A549 (cell line): ENCODE data around the gene BBS9. TPM values are rescaled to one million over a fixed set of nuclear protein-coding genes. Genes with fewer than 3 reads are reported as not detected.
"Not testable (repeated sequence)": the region's sequence is repeated elsewhere in the genome, so short reads cannot be mapped to it uniquely, and the experiment has no call there.

Experiments used
- ATAC-seq, 2 experiments: fragments of 200-7000 bp in 1 of 2; fragments of >200 bp in 1 of 2; cut with Nextera tagmentation in 1 of 2; cut with Tn5 transposase in 1 of 2; 3 replicates each; pipeline versions ENCODE4 v1.8.0 to v1.9.1; 2018 to 2020; ENCODE audit warnings: mild to moderate bottlenecking in 1 of 2, moderate library complexity in 1 of 2
- CTCF ChIA-PET: fragments of 300-600 bp; sonication (Branson Sonifier 250); formaldehyde crosslinking; extraction: SDS; loops from one replicate; lab custom pipeline; 2021; ENCODE audit warnings: antibody characterized with exemption, inconsistent platforms; lab: Yijun Ruan, JAX
- POLR2A ChIA-PET: fragments of 350-600 bp; formaldehyde crosslinking; extraction: SDS; loops from one replicate; lab custom pipeline; 2021; ENCODE audit warnings: antibody characterized with exemption, inconsistent platforms; lab: Yijun Ruan, JAX
- DNase-seq, 2 experiments: peaks; one replicate each; pipeline versions ENCODE4 v3.0.0 to v3.0.0-alpha.2; 2011 to 2016; ENCODE audit warnings: low read depth in 1 of 2, low spot score in 1 of 2
- FAIRE-seq: peaks from 2 replicates; lab custom pipeline; 2011; peaks lifted over from hg19 to GRCh38; lab: Jason Lieb, UNC
- H3K27ac ChIP-seq, 2 experiments: fragments of >200 bp; sonication (Bioruptor Twin); formaldehyde crosslinking; 3 replicates each; pipeline ENCODE4 v1.5.1; 2016 to 2017
- H3K4me1 ChIP-seq: fragments of >200 bp; sonication (Bioruptor Twin); formaldehyde crosslinking; 3 replicates; pipeline ENCODE4 v1.6.1; 2016
- H3K4me2 ChIP-seq: fragments of >200 bp; sonication (Bioruptor Twin); formaldehyde crosslinking; 3 replicates; pipeline ENCODE4 v1.6.1; 2016
- H3K4me3 ChIP-seq: fragments of >200 bp; sonication (Bioruptor Twin); formaldehyde crosslinking; 3 replicates; pipeline ENCODE4 v1.5.1; 2016
- H3K9me3 ChIP-seq: fragments of >200 bp; sonication (Bioruptor Twin); formaldehyde crosslinking; 3 replicates; pipeline ENCODE4 v1.6.1; 2016
- CBX8 ChIP-seq: fragments of 200-600 bp; sonication (generic); IDR thresholded peaks from 2 replicates; pipeline ENCODE4 v1.6.1; 2016
- FOSL2 ChIP-seq, 2 experiments: fragments of 450-650 bp in 1 of 2; fragments of >200 bp in 1 of 2; sonication (Bioruptor Twin) in 1 of 2; formaldehyde crosslinking; IDR thresholded peaks; 2 replicates each; pipeline versions ENCODE4 v1.5.0 to v1.6.1; 2016 to 2020; ENCODE audit warnings: mild to moderate bottlenecking in 1 of 2, moderate library complexity in 1 of 2
- MYC ChIP-seq: IDR thresholded peaks from 2 replicates; pipeline ENCODE4 v1.6.1; 2012; ENCODE audit warnings: mild to moderate bottlenecking, inconsistent platforms, low read length, improper control_type of control experiment, borderline replicate concordance
- NFE2L2 ChIP-seq: fragments of 150-350 bp; conservative IDR thresholded peaks from 2 replicates; pipeline ENCODE4 v1.6.1; 2014; ENCODE audit warnings: low read length
- PHF8 ChIP-seq: fragments of 200-600 bp; sonication (generic); IDR thresholded peaks from 2 replicates; pipeline ENCODE4 v1.6.1; 2016; ENCODE audit warnings: low read depth, mild to moderate bottlenecking, antibody characterized with exemption, moderate library complexity, borderline replicate concordance
- RNF2 ChIP-seq: fragments of 200-600 bp; sonication (generic); IDR thresholded peaks from 2 replicates; pipeline ENCODE4 v1.6.1; 2016; ENCODE audit warnings: low read depth, mild to moderate bottlenecking, antibody characterized with exemption, moderate library complexity, borderline replicate concordance
- SREBF2 ChIP-seq: fragments of 450-650 bp; IDR thresholded peaks from 2 replicates; pipeline ENCODE4 v1.6.1; 2014; ENCODE audit warnings: mild to moderate bottlenecking, moderate library complexity
- TP53 ChIP-seq: fragments of 250-450 bp; sonication (Bioruptor Pico); IDR thresholded peaks from 2 replicates; pipeline ENCODE4 v1.5.0; 2021; ENCODE audit warnings: mild to moderate bottlenecking, moderate library complexity
- ZNF302 ChIP-seq: fragments of 250-450 bp; sonication (Bioruptor Pico); IDR thresholded peaks from 2 replicates; pipeline ENCODE4 v1.9.0; 2021; ENCODE audit warnings: inconsistent platforms, mild to moderate bottlenecking, moderate library complexity
- WGBS: methylation state at CpG from one replicate; pipeline ENCODE4 v1.1.6; 2017; ENCODE audit errors: missing lambda C conversion rate; 5-methylcytosine and 5-hydroxymethylcytosine counted together
- polyA plus RNA-seq, 4 experiments: library from polyadenylated mRNA; depleted of rRNA in 3 of 4; stranded (reverse); fragments of >200 nt; fragmentation: RNase III in 1 of 4; extraction: RNeasy Plus Mini Kit Qiagen cat#74134 plus additional on column Dnase treatment in 1 of 4; gene quantifications; 2 replicates in 3 of 4; 3 replicates in 1 of 4; pipeline ENCODE4 v1.2.3, GENCODE V29; 2011 to 2017
- TF ChIP-seq, protein P1 (sequence below): IDR thresholded peaks from 2 replicates; pipeline ENCODE4 v1.6.1; 2012
- TF ChIP-seq, protein P2 (sequence below): fragments of 150-350 bp; IDR thresholded peaks from 2 replicates; pipeline ENCODE4 v1.6.1; 2014; ENCODE audit warnings: low read depth, mild to moderate bottlenecking, low read length
- TF ChIP-seq, protein P3 (sequence below): fragments of >200 bp; sonication (Bioruptor Twin); formaldehyde crosslinking; IDR thresholded peaks from 3 replicates; pipeline ENCODE4 v1.6.1; 2016

The BBS9 gene
- polyA plus RNA-seq, 2 of the 4 experiments (the other 2 are of a cell fraction): 8.3 to 9.1 TPM

DNA sequence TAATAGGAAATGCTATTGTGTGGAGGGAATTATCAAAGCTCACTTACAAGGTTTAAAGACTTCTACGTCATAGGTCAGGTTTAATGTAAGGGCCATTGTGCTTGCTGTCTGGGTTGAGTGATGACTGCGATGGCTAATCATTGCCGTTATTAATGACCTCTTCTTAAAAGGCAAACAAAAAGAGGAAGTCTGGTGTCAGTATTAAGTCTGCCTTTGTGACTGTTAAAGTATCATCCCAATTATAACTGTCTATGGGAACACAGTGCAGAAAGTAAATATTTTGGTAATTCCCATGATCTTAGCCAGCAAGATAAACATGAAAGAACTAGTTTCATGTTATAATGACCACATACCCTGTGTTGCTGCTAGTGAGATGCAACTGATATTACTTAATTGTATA is 382.4 kb downstream of the BBS9 start:
- POLR2A ChIA-PET: no interaction called here
- TF ChIP-seq ZNF302 (CRISPR knock-in tag) (no peak), FOSL2 (IDR thresholded peaks at IDR 0.05) (no peak), FOSL2 (CRISPR knock-in tag; IDR thresholded peaks at IDR 0.05) (no peak), PHF8 (no peak), TP53 (CRISPR knock-in tag) (no peak)
- TF ChIP-seq, protein P1, sequence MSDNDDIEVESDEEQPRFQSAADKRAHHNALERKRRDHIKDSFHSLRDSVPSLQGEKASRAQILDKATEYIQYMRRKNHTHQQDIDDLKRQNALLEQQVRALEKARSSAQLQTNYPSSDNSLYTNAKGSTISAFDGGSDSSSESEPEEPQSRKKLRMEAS: no peak
- TF ChIP-seq, protein P2, sequence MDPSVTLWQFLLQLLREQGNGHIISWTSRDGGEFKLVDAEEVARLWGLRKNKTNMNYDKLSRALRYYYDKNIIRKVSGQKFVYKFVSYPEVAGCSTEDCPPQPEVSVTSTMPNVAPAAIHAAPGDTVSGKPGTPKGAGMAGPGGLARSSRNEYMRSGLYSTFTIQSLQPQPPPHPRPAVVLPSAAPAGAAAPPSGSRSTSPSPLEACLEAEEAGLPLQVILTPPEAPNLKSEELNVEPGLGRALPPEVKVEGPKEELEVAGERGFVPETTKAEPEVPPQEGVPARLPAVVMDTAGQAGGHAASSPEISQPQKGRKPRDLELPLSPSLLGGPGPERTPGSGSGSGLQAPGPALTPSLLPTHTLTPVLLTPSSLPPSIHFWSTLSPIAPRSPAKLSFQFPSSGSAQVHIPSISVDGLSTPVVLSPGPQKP: no peak
- CTCF ChIA-PET: no interaction called here
- H3K4me3 ChIP-seq: no peak overlapping the region
- FAIRE-seq: no peak
- H3K9me3 ChIP-seq: no peaks in the 10 kb centered on the region
- H3K4me2 ChIP-seq: no peak overlapping the region
- H3K27ac ChIP-seq: no peak overlapping the region
- ATAC-seq: no peak
- WGBS: 72% methylated on average over 3 of the region's 3 CpGs
- H3K4me1 ChIP-seq: no peaks in the 10 kb centered on the region
- DNase-seq: no peak

DNA sequence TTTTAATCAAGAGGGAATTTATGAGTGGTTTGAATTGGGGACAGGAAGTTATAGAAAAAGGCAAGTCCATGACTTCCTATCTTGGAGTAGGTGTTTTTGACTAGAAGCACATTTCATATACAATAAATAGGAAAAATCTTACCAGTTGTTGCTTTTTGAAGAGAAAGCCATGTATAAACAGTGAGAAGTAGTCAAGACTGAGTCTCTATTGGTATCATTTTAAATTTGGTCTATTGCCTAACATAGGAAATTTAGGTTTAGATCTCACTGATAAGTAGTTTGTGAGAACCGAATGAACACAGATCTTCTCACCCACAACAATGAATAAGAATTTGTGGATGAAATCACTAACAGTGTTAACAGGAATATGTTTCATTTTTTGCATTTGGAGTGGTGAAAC is 387.2 kb downstream of the BBS9 start:
- Histone ChIP-seq H3K27ac (no peak overlapping the region), H3K9me3 (no peaks in the 10 kb centered on the region), H3K4me2 (no peak overlapping the region), H3K4me1 (no peaks in the 10 kb centered on the region), H3K4me3 (no peak overlapping the region)
- ChIA-PET CTCF (no interaction called here), POLR2A (no interaction called here)
- TF ChIP-seq CBX8: no peak
- TF ChIP-seq, protein P2: no peak
- TF ChIP-seq MYC: no peak
- no peak for TF ChIP-seq SREBF2
- TF ChIP-seq, protein P3, sequence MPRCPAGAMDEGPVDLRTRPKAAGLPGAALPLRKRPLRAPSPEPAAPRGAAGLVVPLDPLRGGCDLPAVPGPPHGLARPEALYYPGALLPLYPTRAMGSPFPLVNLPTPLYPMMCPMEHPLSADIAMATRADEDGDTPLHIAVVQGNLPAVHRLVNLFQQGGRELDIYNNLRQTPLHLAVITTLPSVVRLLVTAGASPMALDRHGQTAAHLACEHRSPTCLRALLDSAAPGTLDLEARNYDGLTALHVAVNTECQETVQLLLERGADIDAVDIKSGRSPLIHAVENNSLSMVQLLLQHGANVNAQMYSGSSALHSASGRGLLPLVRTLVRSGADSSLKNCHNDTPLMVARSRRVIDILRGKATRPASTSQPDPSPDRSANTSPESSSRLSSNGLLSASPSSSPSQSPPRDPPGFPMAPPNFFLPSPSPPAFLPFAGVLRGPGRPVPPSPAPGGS: no peak
- TF ChIP-seq RNF2: no peak
- no peak for FAIRE-seq
- 65% methylated on average over 1 of the region's 1 CpG for WGBS
- ATAC-seq: no peak
- DNase-seq: no peak

DNA sequence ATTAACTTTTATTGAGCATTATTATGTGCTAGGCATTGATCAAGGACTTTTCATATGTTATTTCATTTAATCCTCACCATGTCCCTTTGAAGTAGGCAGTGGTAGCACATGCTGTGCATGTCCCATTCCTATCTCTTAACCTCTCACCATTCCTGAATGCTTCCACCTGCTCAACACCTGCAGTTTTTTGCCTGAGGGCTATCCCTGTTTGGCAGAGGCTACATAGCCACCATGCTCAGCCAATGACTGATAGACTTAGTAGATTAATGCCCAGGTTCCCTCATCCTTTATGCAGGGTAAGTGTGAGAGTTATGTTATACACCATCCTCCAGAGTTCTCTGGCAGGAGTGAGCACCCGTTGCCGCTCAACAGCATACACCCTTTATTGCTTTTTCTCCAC is 387.8 kb downstream of the BBS9 start:
- Histone ChIP-seq H3K4me1 (no peaks in the 10 kb centered on the region), H3K9me3 (no peaks in the 10 kb centered on the region)
- TF ChIP-seq NFE2L2: no peak
- TF ChIP-seq, all 56 proteins: peak for 0
- H3K4me2 ChIP-seq: no peak overlapping the region
- no peak overlapping the region for H3K27ac ChIP-seq
- FAIRE-seq (no peak), DNase-seq (no peak), ATAC-seq (no peak)
- H3K4me3 ChIP-seq: no peak overlapping the region
- ChIA-PET CTCF (no interaction called here), POLR2A (no interaction called here)
- 70% methylated on average over 2 of the region's 2 CpGs for WGBS

DNA sequence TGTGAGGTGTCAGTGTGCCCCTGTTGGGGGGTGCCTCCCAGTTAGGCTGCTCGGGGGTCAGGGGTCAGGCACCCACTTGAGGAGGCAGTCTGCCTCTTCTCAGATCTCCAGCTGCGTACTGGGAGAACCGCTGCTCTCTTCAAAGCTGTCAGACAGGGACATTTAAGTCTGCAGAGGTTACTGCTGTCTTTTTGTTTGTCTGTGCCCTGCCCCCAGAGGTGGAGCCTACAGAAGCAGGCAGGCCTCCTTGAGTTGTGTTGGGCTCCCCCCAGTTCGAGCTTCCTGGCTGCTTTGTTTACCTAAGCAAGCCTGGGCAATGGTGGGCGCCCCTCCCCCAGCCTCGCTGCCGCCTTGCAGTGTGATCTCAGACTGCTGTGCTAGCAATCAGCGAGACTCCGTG is 397.6 kb downstream of the BBS9 start:
- H3K4me1 ChIP-seq, CTCF ChIA-PET, FAIRE-seq, H3K4me3 ChIP-seq, POLR2A ChIA-PET, ATAC-seq, H3K9me3 ChIP-seq, DNase-seq, H3K27ac ChIP-seq, H3K4me2 ChIP-seq: not testable (repeated sequence)
- WGBS: 51% methylated on average over 8 of the region's 9 CpGs

DNA sequence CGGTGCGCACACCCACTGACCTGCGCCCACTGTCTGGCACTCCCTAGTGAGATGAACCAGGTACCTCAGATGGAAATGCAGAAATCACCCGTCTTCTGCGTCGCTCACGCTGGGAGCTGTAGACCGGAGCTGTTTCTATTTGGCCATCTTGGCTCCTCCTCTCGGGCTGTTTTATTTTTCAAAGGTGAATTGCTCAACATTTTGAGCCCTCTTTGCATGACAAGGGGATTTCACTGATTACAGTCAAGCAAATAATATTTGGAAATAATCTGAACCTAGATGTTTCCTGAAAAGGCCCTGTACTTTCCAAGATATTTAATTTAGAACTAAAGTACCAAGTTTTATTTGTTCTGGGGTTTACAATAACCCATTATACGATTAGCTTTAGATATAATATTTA is 398.2 kb downstream of the BBS9 start:
- 77% methylated on average over 8 of the region's 10 CpGs for WGBS
- H3K27ac ChIP-seq, POLR2A ChIA-PET, H3K4me1 ChIP-seq, ATAC-seq, DNase-seq, FAIRE-seq, H3K4me2 ChIP-seq, CTCF ChIA-PET, H3K9me3 ChIP-seq, H3K4me3 ChIP-seq: not testable (repeated sequence)
